GM19324 (cell line): Measurements from ENCODE around the gene ERCC6.

ENCODE experiments used
- ATAC-seq: cut with Tn5 transposase; IDR thresholded peaks from one replicate; pipeline ENCODE4 v1.9.1; 2021; ENCODE audit warnings: mild to moderate bottlenecking, moderate library complexity; ENCODE audit not compliant: unreplicated experiment, low FRiP score

The ERCC6 gene

DNA sequence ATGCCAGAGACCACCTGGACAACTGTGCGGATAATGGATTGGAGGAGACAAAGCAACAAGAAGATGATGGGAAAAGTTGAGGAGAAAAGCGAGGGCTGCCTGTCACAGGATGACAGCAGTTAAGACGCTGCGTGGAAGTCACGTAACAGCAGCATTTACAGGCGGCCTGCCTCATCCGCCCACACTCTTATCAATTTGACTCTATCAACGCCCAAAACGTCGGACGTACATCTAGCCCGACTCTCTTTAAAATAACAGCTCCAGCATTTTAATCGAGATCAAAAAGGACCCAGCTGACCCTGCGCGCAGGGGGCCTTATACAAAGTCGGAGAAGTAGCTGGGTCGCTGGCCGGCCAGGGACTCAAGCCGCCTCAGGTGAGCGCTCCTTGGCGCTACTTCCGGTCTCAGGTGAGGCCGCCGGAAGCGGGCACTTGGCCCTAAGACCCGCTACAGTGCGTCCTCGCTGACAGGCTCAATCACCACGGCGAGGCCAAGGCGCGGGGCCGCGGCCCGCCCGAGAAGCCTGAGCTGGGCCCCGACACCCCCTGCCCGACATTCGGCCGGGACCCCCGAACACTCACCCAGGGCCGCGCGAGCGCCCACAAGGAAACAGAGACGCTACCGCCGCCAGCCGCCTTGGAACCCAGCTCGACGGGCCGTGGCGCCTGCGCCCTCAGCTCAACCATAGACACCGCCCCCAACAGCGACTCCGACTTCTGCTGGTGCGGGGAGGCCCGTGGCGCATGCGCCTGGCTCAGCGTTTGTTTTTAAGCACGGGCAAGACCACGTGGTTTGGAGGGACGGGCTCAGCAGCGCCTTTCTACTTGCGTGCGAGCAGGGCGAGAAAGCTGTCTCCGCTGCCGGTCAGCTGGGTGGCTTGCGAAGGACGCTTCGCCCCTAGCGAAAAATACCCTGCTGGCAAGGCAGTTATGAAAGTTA is at the start of gene ERCC6:
ERCC6 (minus strand) TSS at position 741 of the 939 bp plus-strand sequence.
- ATAC-seq = peak; percentile 92

- no peak for ATAC-seq
These were observed 49.1 kb upstream of the ERCC6 start for GRCh38 chr10:49587981-49588380.

DNA sequence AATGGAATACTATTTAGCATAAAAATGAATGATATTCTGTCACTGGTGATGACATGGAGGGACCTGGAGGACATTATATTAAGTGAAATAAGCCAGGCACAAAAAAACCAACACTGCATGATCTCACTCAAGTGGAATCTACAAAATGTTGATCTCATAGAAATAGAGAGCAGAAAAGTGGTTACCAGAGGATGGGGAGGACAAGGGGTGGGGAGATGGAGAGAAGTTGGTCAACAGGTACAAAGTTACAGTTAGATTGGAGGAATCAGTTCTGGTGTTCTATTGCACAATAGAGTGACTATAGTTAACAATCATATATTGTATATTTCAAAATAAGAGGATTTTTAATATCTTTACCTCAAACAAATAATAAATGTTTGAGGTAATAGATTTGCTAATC is 46.5 kb upstream of the ERCC6 start:
- ATAC-seq = no peak

DNA sequence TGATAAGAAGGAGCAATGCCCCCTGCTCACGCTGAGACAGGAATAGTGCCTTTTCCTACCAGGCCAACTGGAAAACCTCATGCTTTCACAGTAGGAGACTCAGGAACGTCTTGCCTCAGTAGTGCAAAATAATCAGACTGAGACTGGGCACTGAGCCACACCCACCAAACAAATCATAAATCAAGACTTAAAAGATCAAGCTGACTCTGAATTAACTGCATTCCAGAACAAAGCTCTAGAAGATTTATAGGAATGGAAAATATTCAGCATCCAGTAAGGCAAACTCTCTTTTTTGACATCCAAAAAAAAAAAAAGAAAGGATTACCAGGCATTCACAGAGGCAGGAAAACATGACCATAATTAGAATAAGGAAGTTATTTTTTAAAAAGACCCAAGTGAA is 40.7 kb upstream of the ERCC6 start:
- no peak for ATAC-seq

DNA sequence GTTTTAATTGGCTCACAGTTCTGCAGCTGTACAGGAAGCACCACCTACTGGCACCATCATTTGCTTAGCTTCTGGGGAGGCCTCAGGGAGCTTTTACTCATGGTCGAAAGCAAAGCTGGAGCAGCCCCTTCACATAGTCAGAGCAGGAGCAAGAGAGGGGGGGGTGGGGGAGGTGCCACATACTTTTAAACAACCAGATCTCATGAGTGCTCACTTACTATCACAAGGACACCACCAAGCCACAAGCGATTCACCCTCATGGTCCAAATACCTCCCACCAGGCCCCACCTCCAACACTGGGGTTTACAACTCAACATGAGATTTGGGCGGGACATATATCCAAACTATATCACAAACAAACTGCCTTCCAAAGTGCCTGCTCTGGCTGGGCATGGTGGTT is 39.5 kb upstream of the ERCC6 start:
- ATAC-seq = no peak

- no peak for ATAC-seq
These were observed 38.4 kb upstream of the ERCC6 start for GRCh38 chr10:49577182-49577925.

- no peak for ATAC-seq
These were observed 36.7 kb upstream of the ERCC6 start for GRCh38 chr10:49575489-49576072.

- no peak for ATAC-seq
These were observed 33.7 kb upstream of the ERCC6 start for GRCh38 chr10:49572594-49573114.

GRCh38 chr10:49571388-49571787 is 32.5 kb upstream of the ERCC6 start:
- no peak for ATAC-seq

- no peak for ATAC-seq
These were observed 30.2 kb upstream of the ERCC6 start for GRCh38 chr10:49569031-49569631.

GRCh38 chr10:49568235-49568634 is 29.3 kb upstream of the ERCC6 start:
- no peak for ATAC-seq

DNA sequence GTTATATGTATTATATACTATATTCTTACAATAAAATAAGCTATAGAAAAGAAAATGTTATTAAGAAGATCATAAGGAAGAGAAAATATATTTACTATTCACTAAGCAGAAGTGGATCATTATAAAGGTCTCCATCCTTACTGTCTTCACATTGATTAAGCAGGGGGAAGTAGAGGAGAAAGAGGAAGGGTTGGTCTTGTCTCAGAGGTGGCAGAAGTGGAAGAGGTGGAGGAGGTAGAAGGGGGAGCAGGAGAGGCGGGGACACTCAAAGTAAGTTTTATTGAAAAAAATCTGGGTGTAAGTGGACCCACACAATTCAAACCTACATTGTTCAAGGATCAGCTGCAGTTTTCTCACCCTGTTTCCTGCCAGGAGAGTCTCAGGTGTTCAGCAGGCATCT is 28.9 kb upstream of the ERCC6 start:
- ATAC-seq = no peak

- no peak for ATAC-seq
These were observed 25.6 kb upstream of the ERCC6 start for GRCh38 chr10:49564461-49565009.

GRCh38 chr10:49562893-49563292 is 24.0 kb upstream of the ERCC6 start:
- ATAC-seq = no peak

- no peak for ATAC-seq
These were observed 21.6 kb upstream of the ERCC6 start for GRCh38 chr10:49560526-49560925.

GRCh38 chr10:49559476-49559875 is 20.6 kb upstream of the ERCC6 start:
- no peak for ATAC-seq

- no peak for ATAC-seq
These were observed 19.3 kb upstream of the ERCC6 start for GRCh38 chr10:49558190-49558589.

GRCh38 chr10:49557681-49558080 is 18.8 kb upstream of the ERCC6 start:
- no peak for ATAC-seq

DNA sequence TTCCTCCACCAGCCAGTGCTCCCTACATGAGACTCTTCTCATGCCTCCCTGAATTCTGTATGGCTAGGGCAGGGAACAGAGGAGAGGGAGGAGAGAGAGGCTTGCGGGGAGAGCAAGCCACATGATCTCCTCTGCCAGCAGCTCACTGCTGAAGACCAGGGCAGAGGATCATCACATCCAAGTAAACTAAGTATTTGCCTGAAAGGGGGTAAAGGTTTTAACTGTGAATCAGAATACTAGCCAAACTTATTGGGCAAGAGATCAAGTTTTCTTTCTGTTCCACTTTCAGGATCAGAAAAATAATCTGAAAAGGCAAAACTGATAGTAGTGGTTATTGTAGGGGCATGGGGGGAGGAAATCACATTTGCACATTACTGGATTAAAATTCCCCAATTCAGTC is 17.8 kb upstream of the ERCC6 start:
- ATAC-seq = no peak

DNA sequence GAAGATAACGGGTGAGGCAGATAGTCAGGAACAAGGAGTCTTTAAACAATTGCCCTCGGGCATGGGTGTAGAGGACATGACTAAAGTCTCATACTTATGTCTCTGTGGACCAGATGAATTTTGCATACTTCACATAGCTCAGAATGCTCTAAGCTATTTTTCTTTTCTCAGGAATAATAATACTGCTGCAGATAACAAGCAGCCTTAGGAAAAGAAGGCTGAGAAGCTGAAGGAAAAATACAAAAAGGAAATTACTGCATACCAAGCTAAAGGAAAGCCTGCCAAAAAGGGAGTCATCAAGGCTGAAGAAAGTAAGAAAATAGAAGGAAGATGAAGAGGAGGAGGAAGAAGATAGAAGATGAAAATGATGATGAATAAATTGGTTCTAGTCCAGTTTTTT is 13.4 kb upstream of the ERCC6 start:
- ATAC-seq = no peak
